Activated effector memory CD4-positive, alpha-beta T cell treated with anti-CD3 and anti-CD28 coated beads, Interleukin-2, amount 50 U/mL, for 16 hours (primary cell): ENCODE results near the gene AP1B1.
"Not testable (repeated sequence)": the region's sequence is repeated elsewhere in the genome, so short reads cannot be mapped to it uniquely, and the experiment has no call there.

Experiments
- DNase-seq: peaks from one replicate; pipeline ENCODE4 v3.0.0-alpha.2; 2020

The AP1B1 gene

DNA sequence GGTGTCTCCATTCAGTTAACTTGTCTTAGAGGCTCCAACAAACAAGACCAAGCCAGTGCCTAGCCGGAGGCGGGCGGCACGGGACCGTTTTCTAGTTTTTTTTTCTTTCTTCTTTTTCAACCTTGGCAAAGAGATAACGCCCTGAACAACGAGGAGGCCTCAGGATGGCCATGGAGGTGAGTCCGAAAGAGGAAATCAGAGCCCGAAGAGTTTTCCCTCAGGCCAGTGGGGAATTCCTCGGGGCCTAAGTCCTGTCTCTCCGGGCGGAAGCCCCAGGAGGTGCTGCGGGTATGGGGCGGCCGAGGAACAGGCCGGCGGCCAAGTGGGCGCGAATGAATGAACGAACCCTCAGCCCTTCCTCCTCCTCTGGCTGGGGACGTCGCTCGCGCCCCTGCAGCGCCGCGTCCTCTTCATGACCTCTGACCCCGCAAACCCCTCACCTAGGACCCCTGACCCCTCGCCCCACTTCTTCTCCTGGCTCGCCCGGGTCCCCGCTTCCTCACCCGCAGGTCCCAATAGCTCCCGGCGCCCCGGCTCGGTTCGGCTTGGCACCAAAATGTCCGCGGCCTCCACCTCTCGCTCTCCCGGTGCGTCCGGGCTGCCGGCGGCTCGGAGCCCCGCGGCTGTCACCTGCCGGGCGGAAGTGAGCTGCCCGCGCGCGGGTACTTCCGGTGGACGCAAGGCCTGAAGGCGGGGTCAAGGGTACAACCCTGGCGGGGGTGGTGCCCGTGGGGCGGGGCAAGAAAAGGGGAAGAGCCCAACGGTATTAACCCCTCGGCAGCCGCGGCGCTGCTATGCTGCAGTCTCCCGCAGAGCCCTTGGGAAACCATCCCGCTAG is at the start of gene AP1B1:
TSS of gene AP1B1 (minus strand) at position 650 of the 838 bp plus-strand sequence. CDS start 21,327 bp downstream, outside the sequence.
- DNase-seq, result peak; percentile 98

DNA sequence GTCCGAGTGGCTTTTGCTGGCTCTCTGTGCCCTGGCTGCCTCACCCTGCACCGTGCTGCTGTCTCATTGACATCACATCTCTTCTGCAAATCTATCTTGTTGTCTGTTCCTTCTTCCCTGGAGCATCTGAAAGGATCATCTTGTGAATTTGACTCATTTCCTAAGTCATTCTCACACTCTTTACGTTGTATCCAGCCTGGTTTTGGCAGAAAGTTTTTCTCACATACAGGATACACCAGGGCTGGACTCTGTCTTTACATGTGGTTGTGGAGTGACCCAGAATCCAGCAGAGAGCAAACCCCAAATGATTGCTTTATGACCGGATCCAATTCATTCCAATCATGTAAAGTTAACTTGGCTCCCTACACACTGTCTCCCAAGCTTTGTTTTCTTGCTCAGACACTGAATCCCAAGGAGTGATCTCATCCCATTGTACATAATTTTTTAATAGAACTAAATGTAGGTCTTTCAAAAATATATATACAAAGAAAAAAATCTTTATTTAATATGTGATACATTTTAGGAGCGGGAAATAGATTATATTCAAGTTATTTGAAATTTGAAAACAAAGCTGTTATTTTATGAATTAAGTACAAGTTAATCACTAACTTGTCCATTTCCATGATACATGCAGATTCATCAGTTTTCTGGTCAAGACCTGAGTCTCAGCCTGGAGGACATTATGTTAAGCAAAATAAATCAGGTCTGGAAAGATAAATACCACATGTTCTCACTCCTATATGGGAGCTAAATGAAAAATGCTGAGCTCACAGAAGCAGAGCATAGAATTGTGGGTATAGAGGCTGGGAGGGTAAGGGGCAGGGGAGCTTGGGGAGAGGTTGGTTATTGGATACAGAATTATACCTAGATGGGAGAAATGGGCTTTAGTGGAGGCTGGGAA is 47.1 kb upstream of the AP1B1 start:
- DNase-seq, result no peak

DNA sequence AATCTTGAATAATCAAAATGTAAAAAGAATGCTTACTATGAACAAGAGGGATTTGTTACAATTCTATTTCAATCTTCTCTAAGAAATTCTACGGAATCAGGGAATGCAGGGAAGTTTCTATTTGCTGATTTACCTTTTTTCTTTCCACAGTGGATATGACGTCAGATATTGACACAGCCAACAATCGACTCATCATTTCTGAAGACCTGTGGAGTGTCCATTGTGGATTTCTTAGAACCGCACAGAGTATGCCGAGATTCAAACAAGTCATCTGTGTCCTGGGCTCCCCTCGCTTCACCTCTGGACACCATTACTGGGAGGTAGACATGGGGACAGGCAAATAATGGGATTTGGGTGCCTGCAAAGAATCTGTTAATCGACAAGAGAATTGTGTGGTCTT is 45.9 kb upstream of the AP1B1 start:
- no peak for DNase-seq

DNA sequence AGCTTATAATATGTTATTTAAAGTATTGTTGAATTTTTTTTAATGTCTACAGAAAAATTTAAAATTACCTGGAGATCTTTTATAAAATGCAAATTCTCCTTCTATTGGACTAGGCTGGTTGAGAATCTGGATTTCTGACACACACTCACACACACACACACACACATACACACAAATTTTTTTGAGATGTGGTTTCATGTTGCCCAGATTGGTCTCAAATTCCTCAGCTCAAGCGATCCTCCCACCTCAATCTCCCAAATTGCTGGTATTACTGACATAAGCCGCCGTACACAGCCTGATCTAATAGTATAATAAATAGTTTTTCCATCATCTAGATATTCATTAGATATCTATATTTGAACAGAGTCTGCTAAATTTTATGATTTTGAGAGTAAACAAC is 45.5 kb upstream of the AP1B1 start:
- no peak for DNase-seq

DNA sequence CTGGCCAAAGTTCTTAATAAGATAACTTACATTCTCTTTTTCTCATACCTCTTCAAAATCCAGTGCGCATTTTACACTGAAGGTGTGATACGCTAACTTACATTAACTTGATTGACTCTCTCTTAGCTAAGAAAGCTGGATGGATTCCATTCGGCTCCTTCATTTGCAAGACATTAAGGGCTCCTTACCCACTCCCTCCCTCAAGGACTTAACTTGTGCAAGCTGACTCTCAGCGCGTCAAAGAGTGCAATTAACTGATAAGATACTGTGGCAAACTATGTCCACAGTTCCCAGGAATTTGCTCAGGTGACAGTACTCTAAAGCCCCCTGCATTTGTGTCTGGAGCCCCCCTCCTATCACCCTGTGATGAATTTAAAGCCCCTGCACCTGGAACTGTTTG is 43.6 kb upstream of the AP1B1 start:
- DNase-seq, result no peak

DNA sequence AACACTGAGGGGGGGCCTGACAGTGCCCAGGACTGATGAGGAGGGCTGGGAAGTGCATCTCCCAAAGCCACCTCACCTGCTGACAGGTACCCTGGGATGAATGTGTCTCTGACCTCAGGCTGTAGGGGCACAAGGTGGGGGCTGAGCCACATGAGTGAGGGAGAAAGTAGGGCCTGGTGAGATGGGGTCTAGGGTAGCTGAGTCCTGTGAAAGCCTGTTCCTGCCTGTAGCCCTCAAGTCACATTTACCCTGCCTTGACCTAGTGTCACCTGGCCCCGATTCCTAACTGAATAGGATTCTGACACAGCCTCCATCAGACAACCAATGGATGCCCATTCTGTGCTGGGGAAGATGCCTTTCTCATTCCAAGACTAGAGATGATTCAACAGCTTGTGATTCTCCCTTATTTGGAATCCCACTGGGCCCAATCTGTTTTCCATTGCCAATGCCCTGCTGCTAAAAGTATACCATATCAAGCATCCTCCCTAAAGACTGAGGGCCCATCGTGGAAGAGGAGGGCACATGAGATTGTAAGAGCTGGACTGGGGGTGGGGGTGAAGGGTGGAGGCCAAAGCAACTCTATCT is 38.9 kb upstream of the AP1B1 start:
- no peak for DNase-seq

DNA sequence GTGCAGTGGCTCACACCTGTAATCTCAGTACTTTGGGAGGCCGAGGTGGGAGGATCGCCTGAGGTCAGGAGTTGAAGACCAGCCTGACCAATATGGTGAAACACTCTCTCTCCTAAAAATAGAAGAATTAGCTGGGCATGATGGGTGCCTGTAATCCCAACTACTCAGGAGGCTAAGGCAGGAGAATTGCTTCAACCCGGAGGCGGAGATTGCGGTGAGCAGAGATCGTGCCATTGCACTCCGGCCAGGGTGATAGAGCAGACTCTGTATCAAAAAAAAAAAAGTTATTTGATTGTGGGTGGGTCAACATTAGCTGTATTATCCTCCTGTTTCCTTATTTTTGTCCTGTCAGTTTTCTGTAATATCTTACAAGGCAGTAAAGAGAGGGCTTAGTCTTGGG is 38.1 kb upstream of the AP1B1 start:
- DNase-seq, result no peak

DNA sequence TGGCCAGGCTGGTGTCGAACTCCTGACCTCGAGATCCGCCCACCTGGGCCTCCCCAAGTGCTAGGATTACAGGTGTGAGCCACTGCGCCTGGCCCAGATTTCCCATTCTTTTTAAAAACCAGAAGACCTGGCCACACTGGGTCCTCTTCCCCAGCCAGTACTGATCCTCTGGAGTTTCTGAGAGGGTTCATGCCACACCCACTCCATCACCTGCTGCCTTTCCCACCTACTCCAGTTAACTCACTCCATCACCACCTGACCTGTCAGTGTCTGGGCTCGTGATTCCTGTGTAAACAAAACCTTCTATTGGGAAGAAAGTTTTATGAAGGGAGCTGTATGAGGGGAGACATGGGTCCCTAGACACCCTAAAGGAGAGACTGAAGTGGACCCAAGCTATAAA is 30.3 kb upstream of the AP1B1 start:
- not testable (repeated sequence) for DNase-seq

DNA sequence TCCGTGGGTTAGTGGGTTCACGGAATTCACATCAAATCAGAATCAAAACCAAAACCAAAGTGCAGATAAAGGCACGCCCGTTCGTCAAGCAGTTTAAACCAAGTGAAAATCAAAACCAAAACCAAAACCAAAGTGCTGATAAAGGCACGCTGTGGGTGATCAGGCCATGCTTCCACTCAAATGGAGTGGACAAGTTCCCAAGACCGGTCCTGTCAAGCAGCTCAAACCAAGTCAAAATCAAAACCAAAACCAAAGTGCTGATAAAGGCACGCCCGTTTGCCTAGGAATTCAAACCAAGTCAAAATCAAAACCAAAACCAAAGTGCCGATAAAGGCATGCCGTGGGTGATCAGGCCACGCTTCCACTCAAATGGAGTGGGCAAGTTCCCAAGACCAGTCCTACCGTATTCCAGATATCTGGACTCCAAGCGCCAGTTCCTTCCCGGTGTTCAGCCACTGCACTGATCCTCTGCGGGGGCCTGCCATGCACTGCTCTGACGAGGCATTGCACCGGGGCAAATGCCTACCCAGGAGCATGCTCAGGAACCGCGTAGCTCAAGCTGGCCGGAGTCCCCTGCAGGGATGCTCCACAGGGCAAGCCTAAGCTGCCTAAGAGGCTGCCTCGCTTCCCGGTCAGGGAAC is 26.7 kb upstream of the AP1B1 start:
- peak; percentile 82 for DNase-seq

DNA sequence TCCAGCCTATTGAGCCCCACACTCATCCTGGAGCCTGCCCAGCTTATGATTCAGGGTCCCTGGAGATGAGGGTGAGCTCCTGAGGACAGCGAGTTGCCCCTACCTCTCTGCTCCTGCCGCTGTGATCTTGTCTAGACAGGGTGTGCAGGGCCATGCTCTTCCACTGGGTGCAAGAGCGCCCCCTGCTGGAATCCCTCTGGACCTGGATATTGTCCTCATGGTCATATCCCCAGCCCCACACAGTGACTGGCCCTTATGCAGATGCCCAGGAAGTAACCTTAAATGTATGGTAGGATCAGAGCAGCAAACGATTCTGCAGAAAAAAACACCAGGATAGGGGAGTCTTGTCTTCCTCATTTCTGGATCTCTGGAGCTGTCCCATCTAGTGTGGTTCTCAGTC is 24.4 kb upstream of the AP1B1 start:
- peak; percentile 65 for DNase-seq

DNA sequence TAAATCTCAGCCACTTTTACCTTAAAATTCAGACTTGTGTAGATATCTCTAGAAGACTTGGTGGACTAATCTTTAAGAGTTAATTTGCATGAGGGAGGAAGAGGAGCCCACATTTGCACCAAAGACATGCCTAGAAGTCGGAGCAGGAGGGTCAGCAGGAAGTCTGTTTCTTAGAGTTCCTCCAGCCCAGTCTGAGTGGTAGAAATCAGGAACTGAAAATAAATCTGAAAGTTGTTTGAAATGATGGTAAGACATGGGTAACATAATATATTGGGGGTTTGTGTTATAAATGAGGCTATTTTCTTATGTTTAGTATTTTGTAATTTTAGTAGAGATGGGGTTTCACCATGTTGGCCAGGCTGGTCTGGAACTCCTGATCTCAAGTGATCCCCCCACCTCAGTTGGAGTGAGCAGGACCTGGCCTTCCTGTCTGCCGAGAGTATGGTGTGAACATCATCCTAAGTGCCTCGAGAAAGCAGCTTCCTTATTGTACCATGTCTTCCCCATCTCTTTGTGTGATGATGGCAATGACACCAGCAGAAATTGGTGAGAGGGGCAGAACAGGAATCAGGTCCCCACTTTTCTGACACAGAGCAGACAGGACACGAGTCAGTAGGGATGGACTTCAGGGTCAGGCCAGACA is 23.3 kb upstream of the AP1B1 start:
- not testable (repeated sequence) for DNase-seq

DNA sequence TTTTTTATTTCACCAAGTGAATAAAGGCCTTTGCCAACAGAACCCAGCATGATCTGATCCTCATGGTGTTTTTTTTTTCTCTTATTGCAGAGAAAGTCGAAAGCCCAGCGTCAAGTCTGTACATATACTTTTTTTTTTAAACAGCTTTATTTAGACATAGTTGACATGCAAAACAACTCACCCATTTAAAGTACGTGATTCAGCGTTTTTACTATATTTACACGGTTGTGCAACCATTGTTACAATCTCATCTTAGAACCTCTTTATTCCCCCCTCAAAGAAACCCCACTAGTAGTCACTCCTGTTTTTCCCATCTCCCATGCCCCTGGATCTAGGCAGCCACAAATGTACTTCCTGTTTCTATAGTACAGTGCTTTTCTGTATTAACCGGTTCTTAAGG is 20.6 kb upstream of the AP1B1 start:
- no peak for DNase-seq

DNA sequence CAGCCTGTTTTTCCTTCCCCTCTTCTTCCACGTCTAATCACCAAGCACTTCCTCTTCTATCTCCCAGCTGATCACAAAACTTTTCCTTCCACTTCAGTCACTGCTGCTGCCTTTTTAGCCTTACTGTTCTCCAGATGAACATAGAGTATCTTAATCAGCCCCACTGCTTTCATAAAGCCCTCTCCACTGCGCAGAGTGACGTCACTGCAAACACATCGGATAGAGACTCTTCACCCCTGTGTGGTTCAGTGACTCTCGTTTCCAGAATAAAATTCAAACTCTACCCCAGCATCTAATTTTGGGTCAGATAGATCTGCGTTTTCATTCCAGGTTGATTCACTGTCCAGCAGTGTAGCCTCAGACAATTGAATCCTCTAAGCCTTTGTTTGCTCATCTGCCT is 13.2 kb upstream of the AP1B1 start:
- DNase-seq, result not testable (repeated sequence)

DNA sequence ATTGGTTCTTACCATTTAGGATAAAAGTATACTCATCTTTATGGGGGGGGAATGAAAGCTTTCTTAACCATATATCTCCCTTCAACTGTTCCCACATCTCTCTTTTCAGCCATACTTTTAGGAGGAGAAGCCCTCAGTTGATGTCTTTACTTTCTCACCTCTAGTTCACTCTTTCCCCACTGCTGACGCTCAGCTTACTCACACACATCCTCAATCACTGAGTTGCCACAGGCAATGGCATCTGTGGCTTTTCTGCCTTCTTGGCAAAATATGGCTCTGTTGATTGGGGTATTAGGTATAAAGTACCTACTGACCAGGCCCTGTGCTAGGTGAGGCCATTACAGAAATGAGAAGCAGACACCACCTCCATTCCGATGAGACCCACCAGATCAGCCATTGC is 12.2 kb upstream of the AP1B1 start:
- DNase-seq, result no peak

DNA sequence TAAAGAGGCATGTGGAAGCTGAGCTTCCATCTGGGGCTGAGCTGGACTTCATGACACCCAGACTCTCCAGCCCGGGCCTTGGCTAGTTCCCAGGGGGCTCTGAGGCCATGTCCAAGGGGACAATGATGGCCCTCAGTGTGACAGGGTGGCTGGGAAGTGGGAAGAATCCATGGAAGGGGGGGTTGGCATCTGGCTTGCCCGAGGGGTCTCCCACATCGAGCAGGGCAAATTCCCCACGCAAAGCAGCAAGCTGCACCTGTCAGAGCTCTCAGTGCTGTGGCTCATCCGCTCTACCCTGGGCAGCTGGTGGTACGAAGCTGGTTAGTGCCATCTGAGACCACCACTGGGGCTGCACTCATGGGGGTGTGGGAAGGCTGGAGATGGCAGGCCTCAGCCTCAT is 9.4 kb upstream of the AP1B1 start:
- no peak for DNase-seq

DNA sequence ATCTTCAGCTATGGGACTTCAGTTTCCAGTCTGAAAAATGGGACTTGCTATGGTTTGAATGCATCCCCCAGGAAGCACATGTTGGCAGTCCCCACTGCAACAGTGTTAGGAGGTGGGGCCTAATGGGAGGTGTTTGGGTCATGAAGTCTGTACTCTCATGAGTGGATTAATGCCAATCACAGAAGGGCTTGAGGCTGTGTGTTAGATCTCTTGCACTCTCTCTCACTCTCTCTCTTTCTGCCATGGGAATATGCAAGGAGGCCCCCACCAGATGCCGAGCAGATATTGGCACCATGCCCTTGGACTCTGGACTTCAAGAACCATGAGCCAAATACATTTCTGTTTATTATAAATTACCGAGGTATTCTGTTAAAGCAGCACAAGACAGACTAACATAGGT is 7.8 kb upstream of the AP1B1 start:
- no peak for DNase-seq

DNA sequence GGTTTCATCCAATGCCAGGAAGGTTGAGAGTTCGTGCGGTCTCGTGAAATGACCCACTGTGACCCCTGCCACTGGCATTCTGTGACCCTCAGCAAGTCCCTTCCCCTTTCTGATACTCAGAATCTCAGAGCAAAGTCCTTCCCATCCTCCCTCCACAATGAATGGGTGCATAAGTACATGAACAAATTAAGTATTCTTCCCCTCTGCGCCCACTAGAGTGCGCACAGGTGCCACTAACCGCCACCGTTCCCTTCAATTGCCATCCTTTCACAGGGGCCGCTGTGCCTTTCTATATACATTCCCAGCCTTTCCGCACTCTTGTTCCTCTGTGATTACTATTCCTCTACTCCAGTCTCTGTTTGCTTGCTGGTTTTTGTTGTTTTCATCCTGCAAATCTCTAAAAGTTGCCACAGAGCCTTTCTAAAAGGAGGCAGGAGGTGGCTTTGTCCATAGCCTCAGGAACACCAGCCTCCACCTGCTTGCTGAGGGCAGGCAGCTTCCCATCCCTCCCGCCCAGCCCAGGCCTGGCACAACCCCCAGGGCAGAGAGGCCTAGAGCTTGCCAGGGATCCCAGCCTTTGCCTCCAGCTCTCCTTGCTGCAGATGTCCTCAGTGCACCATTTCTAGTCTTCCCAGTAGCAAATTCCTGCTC is 6.7 kb upstream of the AP1B1 start:
- DNase-seq, result peak; percentile 85

DNA sequence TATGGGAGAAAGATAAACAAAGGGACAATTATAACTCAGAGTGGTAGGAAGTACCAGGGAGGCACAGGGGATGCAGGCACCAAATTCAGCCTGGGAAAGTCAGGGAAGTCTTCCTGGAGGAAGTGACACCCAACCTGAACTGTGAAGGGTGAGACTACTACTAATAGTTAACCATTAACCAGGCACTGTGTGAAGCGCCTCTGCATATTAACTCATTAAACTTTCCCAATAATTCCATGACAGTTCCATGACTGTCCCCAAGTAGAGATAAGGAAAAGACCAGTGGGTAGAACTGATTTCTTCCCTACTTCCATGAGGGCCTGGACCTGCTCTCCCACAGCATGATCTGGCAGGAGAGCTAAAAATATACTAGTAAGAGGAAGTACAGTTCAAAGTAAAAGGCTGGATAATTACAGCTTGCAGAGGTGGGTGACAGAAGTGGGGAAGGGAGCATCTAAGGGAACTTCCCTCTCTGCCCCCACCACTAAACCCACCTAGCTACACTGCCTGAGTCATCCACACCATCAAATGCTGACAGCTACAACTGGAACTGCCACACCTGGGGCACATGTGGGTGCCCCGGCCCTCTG is 4.7 kb upstream of the AP1B1 start:
- DNase-seq, result no peak

DNA sequence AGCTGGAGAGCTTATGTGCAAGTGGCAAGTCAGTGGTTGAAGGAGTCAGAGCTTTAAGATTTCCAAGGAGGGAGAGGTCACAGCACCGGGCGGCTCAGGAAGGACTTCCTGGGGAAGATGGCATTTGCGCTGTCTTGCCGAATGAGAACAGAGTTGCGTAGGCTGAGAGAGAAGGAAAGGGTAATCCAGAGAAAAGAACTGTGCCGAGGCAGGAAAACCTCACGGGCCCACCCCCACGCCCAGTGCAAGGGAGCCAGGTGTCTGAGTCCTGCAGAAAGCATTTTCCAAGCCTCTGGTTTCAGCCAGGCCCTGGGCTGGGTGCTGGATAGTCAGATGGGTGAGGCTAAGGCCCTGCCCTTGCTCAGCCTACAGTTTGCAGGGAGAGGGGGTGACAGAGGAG is 3.2 kb upstream of the AP1B1 start:
- DNase-seq, result no peak

DNA sequence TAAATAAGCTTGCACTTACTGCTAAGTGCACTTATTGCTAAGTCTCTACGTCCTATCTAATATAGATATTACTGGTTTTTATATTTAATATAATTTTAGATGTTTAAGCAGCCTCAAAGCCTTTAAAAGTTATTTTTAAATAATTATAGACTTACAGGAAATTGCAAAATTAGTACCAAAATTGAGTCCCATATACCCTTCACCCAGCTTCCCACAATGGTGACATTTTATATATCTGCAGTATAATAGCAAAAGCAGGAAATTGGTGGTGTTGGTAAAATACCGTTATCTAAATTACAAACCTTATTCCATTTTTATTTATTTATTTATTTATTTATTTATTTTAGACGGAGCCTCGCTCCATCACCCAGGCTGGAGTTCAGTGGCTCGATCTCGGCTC is 1.9 kb upstream of the AP1B1 start:
- no peak for DNase-seq

DNA sequence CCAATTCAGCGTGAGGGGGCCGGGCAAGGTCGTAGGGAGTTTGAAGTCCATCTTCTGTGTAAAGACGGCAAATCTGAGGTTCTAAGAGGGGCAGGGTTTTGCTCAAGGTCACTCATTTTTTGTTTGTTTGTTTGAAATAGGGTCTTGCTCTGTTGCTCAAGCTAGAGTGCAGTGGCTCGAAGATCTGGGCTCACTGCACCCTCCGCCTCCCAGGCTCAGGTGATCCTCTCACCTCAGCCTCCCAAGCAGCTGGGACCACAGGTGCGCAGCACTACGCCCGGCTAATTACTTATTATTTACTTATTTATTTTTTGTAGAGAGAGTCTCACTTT is 355 bp upstream of the AP1B1 start:
- no peak for DNase-seq

DNA sequence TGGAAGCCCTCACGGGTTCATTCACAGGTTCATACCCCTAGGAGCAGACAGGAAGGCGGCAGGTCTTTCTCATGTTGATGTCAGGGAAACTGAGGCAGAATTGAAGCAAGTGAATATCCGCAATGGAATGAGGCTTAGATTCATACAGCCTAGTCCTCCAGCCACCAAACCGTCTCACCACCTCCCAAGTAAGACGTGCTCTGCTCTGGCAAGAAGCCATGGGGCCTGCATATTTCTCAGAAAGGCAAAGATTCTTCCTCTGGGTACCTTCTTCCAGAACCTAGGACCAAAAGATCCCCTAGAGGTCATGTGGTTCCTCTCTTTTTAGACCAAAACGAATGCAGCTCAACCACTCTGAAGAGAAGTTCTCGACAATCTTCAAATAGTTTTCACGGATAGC is 1.7 kb downstream of the AP1B1 start:
- no peak for DNase-seq
